HG02885 (cell line): Measurements from ENCODE around the gene CSPG4.
"Not testable (repeated sequence)": the region's sequence is repeated elsewhere in the genome, so short reads cannot be mapped to it uniquely, and the experiment has no call there.

Experiments used
- ATAC-seq: cut with Tn5 transposase; IDR thresholded peaks from one replicate; pipeline ENCODE4 v1.9.1; 2021; ENCODE audit warnings: mild to moderate bottlenecking; ENCODE audit not compliant: unreplicated experiment, poor library complexity

The CSPG4 gene

GRCh38 chr15:75725719-75726607 is 13.3 kb upstream of the CSPG4 start:
- ATAC-seq, result no peak

- no peak for ATAC-seq
These were observed 12.5 kb upstream of the CSPG4 start for GRCh38 chr15:75725006-75725718.

- no peak for ATAC-seq
These were observed 11.4 kb upstream of the CSPG4 start for GRCh38 chr15:75723847-75724660.

DNA sequence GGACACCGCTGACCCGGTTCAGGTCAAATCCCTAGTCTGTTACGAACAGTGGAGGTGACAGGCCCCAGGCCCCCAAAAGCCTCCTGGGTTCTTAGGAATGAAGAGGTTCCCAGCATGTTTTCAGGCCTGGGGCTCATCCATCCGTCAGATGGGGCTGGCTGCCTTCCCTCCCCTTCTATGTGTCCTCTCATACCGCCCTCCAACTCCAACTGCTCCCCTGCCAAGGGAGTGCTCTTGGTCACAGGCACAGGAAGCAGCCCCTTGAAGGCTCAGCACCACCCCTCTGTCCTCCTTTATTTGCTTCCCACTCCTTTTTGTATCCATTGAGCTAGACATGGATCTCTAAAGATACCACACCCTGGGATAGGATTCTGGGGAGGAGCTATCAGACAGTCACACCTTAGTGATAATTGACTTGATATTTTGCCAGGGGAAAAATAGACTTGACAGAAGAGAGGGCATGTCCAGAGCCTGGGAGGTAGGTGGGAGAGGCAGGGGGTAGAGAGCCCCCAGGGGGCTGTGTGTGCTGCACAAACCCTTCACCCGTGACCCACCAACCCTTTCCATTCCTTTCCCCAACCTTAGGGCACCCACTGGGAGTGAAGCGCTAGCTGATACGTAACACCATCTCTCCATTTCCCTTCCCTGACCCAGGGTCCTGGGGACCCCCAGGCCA is 10.7 kb upstream of the CSPG4 start:
- no peak for ATAC-seq

GRCh38 chr15:75721923-75722870 is 9.5 kb upstream of the CSPG4 start:
- no peak for ATAC-seq

GRCh38 chr15:75721480-75721922 is 8.9 kb upstream of the CSPG4 start:
- no peak for ATAC-seq

DNA sequence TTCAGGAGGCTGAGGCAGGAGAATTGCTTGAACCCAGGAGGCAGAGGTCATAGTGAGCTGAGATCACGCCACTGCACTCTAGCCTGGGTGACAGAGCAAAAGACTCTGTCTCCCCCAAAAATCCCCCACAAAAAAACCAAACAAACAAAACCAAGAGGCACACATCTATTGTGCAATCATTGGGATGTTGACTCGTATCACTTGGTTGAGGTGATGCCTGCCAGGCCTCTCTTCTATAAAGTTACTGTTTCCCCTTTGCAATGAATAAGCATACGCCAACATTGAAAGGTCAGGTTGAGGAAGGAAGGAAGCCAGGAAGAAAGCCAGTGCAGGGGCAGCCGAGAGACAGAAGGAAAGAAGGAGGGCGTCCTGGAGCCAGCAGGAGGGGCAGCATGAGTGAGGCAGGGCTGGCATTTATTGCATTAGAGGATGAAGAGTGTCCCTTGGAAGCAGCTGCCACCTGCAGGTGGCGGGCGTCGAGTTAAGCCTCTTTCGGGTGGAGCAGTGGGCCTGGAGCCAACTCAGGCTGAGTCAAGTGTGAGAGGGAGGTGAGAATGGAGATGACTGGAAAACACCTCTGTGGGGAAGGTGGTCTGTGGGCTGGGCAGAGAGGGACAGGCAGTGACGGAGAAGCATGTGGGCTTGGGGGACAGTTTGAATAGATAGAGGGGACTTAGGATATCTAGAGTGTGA is 8.3 kb upstream of the CSPG4 start:
- no peak for ATAC-seq

- ATAC-seq, result no peak
These were observed 7.6 kb upstream of the CSPG4 start for GRCh38 chr15:75720297-75720696.

GRCh38 chr15:75718328-75718727 is 5.7 kb upstream of the CSPG4 start:
- no peak for ATAC-seq

- not testable (repeated sequence) for ATAC-seq
These were observed 4.4 kb upstream of the CSPG4 start for GRCh38 chr15:75717001-75717400.

DNA sequence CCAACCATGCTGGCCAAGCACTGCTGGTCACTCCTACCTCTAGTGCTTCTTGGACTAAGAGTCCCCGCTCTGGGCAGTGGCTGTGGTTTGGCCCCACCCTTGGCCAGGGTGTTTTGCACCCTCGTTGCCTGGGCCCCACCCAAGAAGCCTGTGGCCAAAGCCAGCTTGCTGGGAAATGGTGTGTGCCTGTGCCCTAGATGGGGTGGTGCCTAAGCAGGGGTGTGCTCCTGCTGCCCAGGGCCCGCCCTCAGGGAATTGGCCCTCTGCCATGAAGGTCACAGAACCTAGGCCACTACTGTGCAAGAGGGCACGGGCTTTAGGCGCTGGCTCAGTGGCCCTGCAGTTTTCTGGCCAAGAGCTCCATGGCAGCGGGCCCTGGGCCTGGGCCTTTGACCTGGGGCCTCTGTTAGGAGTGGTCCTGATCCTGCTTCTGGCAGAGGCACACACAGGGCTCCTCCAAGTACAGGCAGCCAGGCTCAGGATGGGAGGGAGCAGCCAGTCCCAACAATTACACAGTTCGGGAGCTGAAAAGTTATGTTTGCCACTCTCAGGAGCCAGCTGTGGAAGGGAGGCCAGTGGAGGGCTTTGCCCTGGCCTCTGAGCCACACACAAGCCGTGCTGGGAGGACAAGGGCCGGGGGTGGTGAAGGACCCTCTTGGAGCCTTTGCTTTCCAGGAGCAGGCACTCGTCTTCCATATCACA is 3.8 kb upstream of the CSPG4 start:
- not testable (repeated sequence) for ATAC-seq

- ATAC-seq, result not testable (repeated sequence)
These were observed 2.7 kb upstream of the CSPG4 start for GRCh38 chr15:75715312-75715832.

GRCh38 chr15:75714195-75714594 is 1.5 kb upstream of the CSPG4 start:
- no peak for ATAC-seq

- no peak for ATAC-seq
These were observed 769 bp upstream of the CSPG4 start for GRCh38 chr15:75713338-75713895.

- ATAC-seq, result not testable (repeated sequence)
These were observed 1.2 kb downstream of the CSPG4 start for GRCh38 chr15:75711495-75711894.

DNA sequence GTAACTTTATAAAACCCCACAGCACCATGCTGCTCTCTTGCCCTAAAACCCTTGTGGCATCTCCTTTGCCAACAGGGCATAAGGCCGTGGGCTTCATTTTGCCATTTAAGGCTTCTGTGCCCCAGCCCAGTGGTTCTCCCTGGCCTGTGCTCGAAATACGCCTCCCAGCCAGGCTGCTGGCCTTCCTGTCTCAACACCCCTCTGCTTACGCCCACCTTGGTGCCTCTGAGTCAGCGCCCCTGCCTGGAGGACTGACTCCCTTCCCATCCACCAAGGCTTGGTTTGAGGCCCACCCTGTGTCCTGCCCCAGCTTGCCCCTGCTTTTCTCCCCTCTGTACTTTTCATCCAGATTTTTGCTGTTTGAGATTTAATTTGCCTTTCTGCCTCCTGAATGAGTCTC is 1.8 kb downstream of the CSPG4 start:
- not testable (repeated sequence) for ATAC-seq

- ATAC-seq, result not testable (repeated sequence)
These were observed 3.2 kb downstream of the CSPG4 start for GRCh38 chr15:75709458-75709857.

- ATAC-seq, result no peak
These were observed 6.0 kb downstream of the CSPG4 start for GRCh38 chr15:75706682-75706954.
